SK-N-MC (cell line): ENCODE measurements around the gene CD200.

ENCODE experiments used
- EZH2 ChIP-seq: fragments of 200-600 bp; sonication (generic); IDR thresholded peaks from one replicate; pipeline ENCODE4 v1.6.1; 2017; ENCODE audit warnings: antibody characterized with exemption
- POLR2AphosphoS5 ChIP-seq: IDR thresholded peaks from 2 replicates; pipeline ENCODE4 v1.6.1; 2012; ENCODE audit warnings: mild to moderate bottlenecking, low read depth, low read length, borderline replicate concordance

GRCh38 chr3:112376241-112376911, 43.4 kb downstream of the CD200 start:
- TF ChIP-seq POLR2AphosphoS5 = no peak
- TF ChIP-seq EZH2 = no peak
